HEK293 (cell line): ENCODE data around the gene RBM42.

Experiments
- CTCF ChIA-PET: fragments of 350-600 bp; formaldehyde crosslinking; extraction: SDS; loops from one replicate; lab custom pipeline; 2021; ENCODE audit warnings: antibody characterized with exemption; lab: Yijun Ruan, JAX
- POLR2A ChIA-PET: fragments of 300-600 bp; formaldehyde crosslinking; extraction: SDS; loops from one replicate; lab custom pipeline; 2020; ENCODE audit warnings: antibody characterized with exemption, inconsistent platforms; lab: Yijun Ruan, JAX
- H3K27ac ChIP-seq: fragments of 200-500 bp; sonication (Bioruptor generic); 2 replicates; pipeline ENCODE4 v1.5.1; 2014; ENCODE audit warnings: low read depth, low read length, control low read depth, inconsistent platforms; ENCODE audit errors: extremely low read depth
- H3K36me3 ChIP-seq, 2 experiments: fragments of 200-500 bp in 1 of 2; sonication (Bioruptor generic) in 1 of 2; 1 replicate in 1 of 2; 2 replicates in 1 of 2; pipeline ENCODE4 v1.5.1; 2014 to 2017; ENCODE audit warnings: inconsistent platforms in 2 of 2, low read length in 2 of 2; ENCODE audit not compliant: control insufficient read depth in 2 of 2, insufficient read depth in 1 of 2
- H3K4me1 ChIP-seq: fragments of 200-500 bp; sonication (Bioruptor generic); 2 replicates; pipeline ENCODE4 v1.5.1; 2014; ENCODE audit warnings: mild to moderate bottlenecking, low read length, inconsistent platforms; ENCODE audit not compliant: control insufficient read depth, insufficient read depth
- H3K4me3 ChIP-seq: 2 replicates; pipeline ENCODE4 v1.5.1; 2011; ENCODE audit warnings: low read depth, mild to moderate bottlenecking, control low read depth, low read length, moderate library complexity
- H3K9me3 ChIP-seq: fragments of 200-500 bp; sonication (Bioruptor generic); 2 replicates; pipeline ENCODE4 v1.5.1; 2014; ENCODE audit warnings: low read depth, low read length, inconsistent platforms; ENCODE audit not compliant: control insufficient read depth, insufficient read depth
- BCL11B ChIP-seq: fragments of 450-650 bp; formaldehyde crosslinking; IDR thresholded peaks from 2 replicates; pipeline ENCODE4 v1.5.1; 2016; ENCODE audit warnings: low read depth, missing biosample characterization, missing genetic modification characterization
- ELK4 ChIP-seq: IDR thresholded peaks from 2 replicates; pipeline ENCODE4 v1.6.1; 2011; ENCODE audit warnings: mild to moderate bottlenecking, low read depth, low read length, borderline replicate concordance
- GLI4 ChIP-seq: fragments of 450-650 bp; formaldehyde crosslinking; IDR thresholded peaks from 2 replicates; pipeline ENCODE4 v1.5.1; 2016; ENCODE audit warnings: missing biosample characterization, missing genetic modification characterization
- KLF10 ChIP-seq: fragments of 450-650 bp; IDR thresholded peaks from 2 replicates; pipeline ENCODE4 v1.5.1; 2018; ENCODE audit warnings: missing biosample characterization, mild to moderate bottlenecking, missing genetic modification characterization
- KLF7 ChIP-seq: fragments of 450-650 bp; formaldehyde crosslinking; IDR thresholded peaks from 2 replicates; pipeline ENCODE4 v1.5.1; 2016; ENCODE audit warnings: missing biosample characterization, missing genetic modification characterization, borderline replicate concordance
- MZF1 ChIP-seq: fragments of 450-650 bp; formaldehyde crosslinking; IDR thresholded peaks from 2 replicates; pipeline ENCODE4 v1.5.1; 2017; ENCODE audit warnings: missing biosample characterization, missing genetic modification characterization, borderline replicate concordance
- REPIN1 ChIP-seq: fragments of 450-650 bp; formaldehyde crosslinking; IDR thresholded peaks from 2 replicates; pipeline ENCODE4 v1.5.1; 2017; ENCODE audit warnings: missing biosample characterization, missing genetic modification characterization, low read depth
- SP3 ChIP-seq: fragments of 450-650 bp; formaldehyde crosslinking; IDR thresholded peaks from 2 replicates; pipeline ENCODE4 v1.5.1; 2016; ENCODE audit warnings: missing biosample characterization, missing genetic modification characterization
- TCF7L2 ChIP-seq: IDR thresholded peaks from 2 replicates; pipeline ENCODE4 v1.6.1; 2011; ENCODE audit warnings: low read depth, mild to moderate bottlenecking, inconsistent platforms, low read length, moderate library complexity, borderline replicate concordance
- WT1 ChIP-seq: fragments of 450-650 bp; formaldehyde crosslinking; IDR thresholded peaks from 2 replicates; pipeline ENCODE4 v1.5.1; 2016; ENCODE audit warnings: missing biosample characterization, missing genetic modification characterization
- ZBTB21 ChIP-seq: fragments of 450-650 bp; formaldehyde crosslinking; IDR thresholded peaks from 2 replicates; pipeline ENCODE4 v1.5.1; 2017; ENCODE audit warnings: missing biosample characterization, missing genetic modification characterization
- ZBTB26 ChIP-seq: fragments of 450-650 bp; formaldehyde crosslinking; optimal IDR thresholded peaks from 2 replicates; pipeline ENCODE3; 2016; ENCODE audit warnings: missing biosample characterization, mild to moderate bottlenecking, missing genetic modification characterization
- ZNF112 ChIP-seq: fragments of 450-650 bp; formaldehyde crosslinking; IDR thresholded peaks from 2 replicates; pipeline ENCODE4 v1.5.0; 2017; ENCODE audit warnings: missing biosample characterization, missing genetic modification characterization
- ZNF121 ChIP-seq: fragments of 450-650 bp; formaldehyde crosslinking; IDR thresholded peaks from 2 replicates; pipeline ENCODE4 v1.5.1; 2016; ENCODE audit warnings: missing biosample characterization, missing genetic modification characterization
- ZNF16 ChIP-seq: fragments of 450-650 bp; formaldehyde crosslinking; IDR thresholded peaks from 2 replicates; pipeline ENCODE4 v1.5.1; 2016; ENCODE audit warnings: low read depth, missing biosample characterization, missing genetic modification characterization
- ZNF169 ChIP-seq: fragments of 450-650 bp; formaldehyde crosslinking; IDR thresholded peaks from 2 replicates; pipeline ENCODE4 v1.5.1; 2016; ENCODE audit warnings: missing biosample characterization, missing genetic modification characterization
- ZNF184 ChIP-seq: fragments of 450-650 bp; IDR thresholded peaks from 2 replicates; pipeline ENCODE4 v1.5.1; 2018; ENCODE audit warnings: missing biosample characterization, mild to moderate bottlenecking, missing genetic modification characterization
- ZNF223 ChIP-seq: fragments of 450-650 bp; formaldehyde crosslinking; IDR thresholded peaks from 2 replicates; pipeline ENCODE4 v1.5.1; 2016; ENCODE audit warnings: missing biosample characterization, missing genetic modification characterization
- ZNF274 ChIP-seq, 2 experiments: fragments of 200-500 bp in 1 of 2; fragments of 450-650 bp in 1 of 2; sonication (Bioruptor generic) in 1 of 2; formaldehyde crosslinking in 1 of 2; IDR thresholded peaks; 2 replicates each; pipeline versions ENCODE4 v1.5.1 to v1.6.1; 2014 to 2016; ENCODE audit warnings: borderline replicate concordance in 1 of 2, inconsistent platforms in 1 of 2, low read length in 1 of 2, missing biosample characterization in 1 of 2, missing genetic modification characterization in 1 of 2
- ZNF341 ChIP-seq: fragments of 450-650 bp; formaldehyde crosslinking; IDR thresholded peaks from 2 replicates; pipeline ENCODE4; 2016; ENCODE audit warnings: low read depth, missing biosample characterization, missing genetic modification characterization
- ZNF366 ChIP-seq: fragments of 450-650 bp; formaldehyde crosslinking; conservative IDR thresholded peaks from 2 replicates; pipeline ENCODE4 v1.5.1; 2016; ENCODE audit warnings: missing biosample characterization, missing genetic modification characterization
- ZNF529 ChIP-seq: fragments of 450-650 bp; formaldehyde crosslinking; IDR thresholded peaks from 2 replicates; pipeline ENCODE4 v1.5.1; 2017; ENCODE audit warnings: missing genetic modification characterization, missing biosample characterization; ENCODE audit not compliant: insufficient replicate concordance
- ZNF549 ChIP-seq: fragments of 450-650 bp; IDR thresholded peaks from 2 replicates; pipeline ENCODE4 v1.5.1; 2018; ENCODE audit warnings: missing biosample characterization, missing genetic modification characterization, mild to moderate bottlenecking, inconsistent platforms, moderate library complexity
- ZNF571 ChIP-seq: fragments of 450-650 bp; formaldehyde crosslinking; IDR thresholded peaks from 2 replicates; pipeline ENCODE4 v1.5.0; 2017; ENCODE audit warnings: missing biosample characterization, missing genetic modification characterization
- ZNF610 ChIP-seq: fragments of 450-650 bp; formaldehyde crosslinking; IDR thresholded peaks from 2 replicates; pipeline ENCODE4 v1.5.1; 2016; ENCODE audit warnings: missing biosample characterization, missing genetic modification characterization, borderline replicate concordance
- ZNF626 ChIP-seq: fragments of 450-650 bp; sonication (Bioruptor Pico); formaldehyde crosslinking; IDR thresholded peaks from 2 replicates; pipeline ENCODE4 v1.5.1; 2018; ENCODE audit warnings: missing biosample characterization, missing genetic modification characterization, inconsistent platforms
- ZNF629 ChIP-seq: fragments of 450-650 bp; formaldehyde crosslinking; IDR thresholded peaks from 2 replicates; pipeline ENCODE4 v1.5.1; 2017; ENCODE audit warnings: missing biosample characterization, missing genetic modification characterization
- ZNF654 ChIP-seq: fragments of 450-650 bp; formaldehyde crosslinking; IDR thresholded peaks from 2 replicates; pipeline ENCODE4 v1.5.1; 2016; ENCODE audit warnings: low read depth, missing biosample characterization, missing genetic modification characterization
- ZNF76 ChIP-seq: fragments of 450-650 bp; formaldehyde crosslinking; IDR thresholded peaks from 2 replicates; pipeline ENCODE4; 2016; ENCODE audit warnings: low read depth, missing biosample characterization, missing genetic modification characterization, borderline replicate concordance
- ZXDB ChIP-seq: fragments of 450-650 bp; formaldehyde crosslinking; IDR thresholded peaks from 2 replicates; pipeline ENCODE4 v1.5.1; 2016; ENCODE audit warnings: missing biosample characterization, missing genetic modification characterization
- TF ChIP-seq, protein P1 (sequence below): fragments of 450-650 bp; formaldehyde crosslinking; IDR thresholded peaks from 2 replicates; pipeline ENCODE4 v1.5.1; 2016; ENCODE audit warnings: missing biosample characterization, missing genetic modification characterization, low read depth
- TF ChIP-seq, protein P2 (sequence below): fragments of 450-650 bp; formaldehyde crosslinking; IDR thresholded peaks from 2 replicates; pipeline ENCODE4 v1.5.1; 2016; ENCODE audit warnings: missing biosample characterization, missing genetic modification characterization

Gene RBM42

GRCh38 chr19:35612559-35613321 is 16.1 kb upstream of the RBM42 start, which contains the start of gene HAUS5:
HAUS5 (plus strand) TSS chr19:35612735; CDS start chr19:35612795, 60 bp downstream.
- Histone ChIP-seq H3K4me3 (peak within 1 kb of the TSS; percentile 68), H3K36me3 (peaks cover 39 to 42% of the 10 kb centered on the region in 2 experiments), H3K4me1 (peaks cover 13% of the 10 kb centered on the region), H3K27ac (peak within 1 kb of the TSS; percentile 94), H3K9me3 (peaks cover 2% of the 10 kb centered on the region)
- ChIA-PET CTCF (interaction anchor here (0.6 to 2.5 kb wide), 13 partner anchors 10 to 546 kb away, joined by 3 to 22 read pairs (median 5); no protein-coding TSS in a partner anchor), POLR2A (interaction anchor here (0.6 to 2.3 kb wide), 22 partner anchors 9 to 561 kb away, joined by 3 to 32 read pairs (median 5); partner anchors contain the start of genes COX6B1, LIN37, PSENEN and U2AF1L4)
- TF ChIP-seq ZNF274 (IDR thresholded peaks at IDR 0.05; ENCODE audit: low read length) (no peak), ZNF274 (tag by site-specific recombination; IDR thresholded peaks at IDR 0.05; ENCODE audit: borderline replicate concordance) (no peak), TCF7L2 (no peak), ZNF626 (tag by site-specific recombination) (no peak), ZNF571 (tag by site-specific recombination) (no peak), ZNF16 (tag by site-specific recombination) (no peak), GLI4 (no peak), WT1 (tag by site-specific recombination) (peak; percentile 62; the same call in 1 of the 2 replicates), ZNF629 (tag by site-specific recombination) (peak; percentile 100), ZNF529 (no peak), ZNF610 (peak; percentile 78), ZBTB26 (peak; percentile 97), ZNF169 (tag by site-specific recombination) (peak; percentile 81; the same call in 1 of the 2 replicates), ZNF366 (no peak; the same call in 1 of the 2 replicates), SP3 (tag by site-specific recombination) (peak; percentile 92), KLF7 (peak; percentile 96), ZBTB21 (peak; percentile 100), ZNF76 (tag by site-specific recombination) (peak; percentile 88), ZNF223 (no peak), BCL11B (no peak), MZF1 (tag by site-specific recombination) (peak; percentile 59; the same call in 1 of the 2 replicates), ZNF184 (tag by site-specific recombination) (no peak), ZNF549 (tag by site-specific recombination) (no peak), REPIN1 (tag by site-specific recombination) (peak; percentile 91; the same call in 1 of the 2 replicates), ZNF654 (tag by site-specific recombination) (no peak), KLF10 (peak; percentile 91), ZNF112 (tag by site-specific recombination) (no peak), ELK4 (no peak), ZNF341 (tag by site-specific recombination) (peak; percentile 97), ZNF121 (tag by site-specific recombination) (peak; percentile 6; the same call in 1 of the 2 replicates), ZXDB (tag by site-specific recombination) (peak; percentile 93)
- TF ChIP-seq, protein P1, sequence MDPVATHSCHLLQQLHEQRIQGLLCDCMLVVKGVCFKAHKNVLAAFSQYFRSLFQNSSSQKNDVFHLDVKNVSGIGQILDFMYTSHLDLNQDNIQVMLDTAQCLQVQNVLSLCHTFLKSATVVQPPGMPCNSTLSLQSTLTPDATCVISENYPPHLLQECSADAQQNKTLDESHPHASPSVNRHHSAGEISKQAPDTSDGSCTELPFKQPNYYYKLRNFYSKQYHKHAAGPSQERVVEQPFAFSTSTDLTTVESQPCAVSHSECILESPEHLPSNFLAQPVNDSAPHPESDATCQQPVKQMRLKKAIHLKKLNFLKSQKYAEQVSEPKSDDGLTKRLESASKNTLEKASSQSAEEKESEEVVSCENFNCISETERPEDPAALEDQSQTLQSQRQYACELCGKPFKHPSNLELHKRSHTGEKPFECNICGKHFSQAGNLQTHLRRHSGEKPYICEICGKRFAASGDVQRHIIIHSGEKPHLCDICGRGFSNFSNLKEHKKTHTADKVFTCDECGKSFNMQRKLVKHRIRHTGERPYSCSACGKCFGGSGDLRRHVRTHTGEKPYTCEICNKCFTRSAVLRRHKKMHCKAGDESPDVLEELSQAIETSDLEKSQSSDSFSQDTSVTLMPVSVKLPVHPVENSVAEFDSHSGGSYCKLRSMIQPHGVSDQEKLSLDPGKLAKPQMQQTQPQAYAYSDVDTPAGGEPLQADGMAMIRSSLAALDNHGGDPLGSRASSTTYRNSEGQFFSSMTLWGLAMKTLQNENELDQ: no peak
- TF ChIP-seq, protein P2, sequence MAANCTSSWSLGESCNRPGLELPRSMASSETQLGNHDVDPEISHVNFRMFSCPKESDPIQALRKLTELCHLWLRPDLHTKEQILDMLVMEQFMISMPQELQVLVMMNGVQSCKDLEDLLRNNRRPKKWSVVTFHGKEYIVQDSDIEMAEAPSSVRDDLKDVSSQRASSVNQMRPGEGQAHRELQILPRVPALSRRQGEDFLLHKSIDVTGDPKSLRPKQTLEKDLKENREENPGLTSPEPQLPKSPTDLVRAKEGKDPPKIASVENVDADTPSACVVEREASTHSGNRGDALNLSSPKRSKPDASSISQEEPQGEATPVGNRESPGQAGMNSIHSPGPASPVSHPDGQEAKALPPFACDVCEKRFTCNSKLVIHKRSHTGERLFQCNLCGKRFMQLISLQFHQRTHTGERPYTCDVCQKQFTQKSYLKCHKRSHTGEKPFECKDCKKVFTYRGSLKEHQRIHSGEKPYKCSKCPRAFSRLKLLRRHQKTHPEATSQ (tag by site-specific recombination): no peak; the same call in 1 of the 2 replicates
